GM12878 (cell line): ENCODE measurements around the gene KCNH6.

Experiments used
- HDAC6 ChIP-seq: fragments of 200-600 bp; sonication (generic); IDR thresholded peaks from one replicate; pipeline ENCODE4 v1.8.0; 2017; ENCODE audit warnings: antibody characterized with exemption; ENCODE audit not compliant: unreplicated experiment
- KLF5 ChIP-seq: fragments of 450-650 bp; IDR thresholded peaks from 2 replicates; pipeline ENCODE4 v1.6.1; 2014; ENCODE audit warnings: mild to moderate bottlenecking; ENCODE audit not compliant: partially characterized antibody
- NR2C2 ChIP-seq: IDR thresholded peaks from 2 replicates; pipeline ENCODE4 v1.6.1; 2011; ENCODE audit warnings: borderline replicate concordance, low read depth; ENCODE audit not compliant: control insufficient read depth, insufficient read length
- RAD21 ChIP-seq: IDR thresholded peaks from 2 replicates; pipeline ENCODE4 v1.6.1; 2011; ENCODE audit warnings: mild to moderate bottlenecking, low read depth, low read length, moderate library complexity; ENCODE audit not compliant: insufficient read depth
- TF ChIP-seq, protein P1 (sequence below), 3 experiments: IDR thresholded peaks in 2 of 3; conservative IDR thresholded peaks in 1 of 3; 2 replicates each; pipeline ENCODE4 v1.5.1; 2011; ENCODE audit warnings: low read depth in 3 of 3, low read length in 3 of 3, mild to moderate bottlenecking in 3 of 3, control low read depth in 2 of 3, moderate library complexity in 2 of 3, inconsistent platforms in 1 of 3, mixed read lengths in 1 of 3; ENCODE audit not compliant: control insufficient read depth in 2 of 3, insufficient read depth in 1 of 3; ENCODE audit errors: extremely low read depth in 1 of 3

DNA sequence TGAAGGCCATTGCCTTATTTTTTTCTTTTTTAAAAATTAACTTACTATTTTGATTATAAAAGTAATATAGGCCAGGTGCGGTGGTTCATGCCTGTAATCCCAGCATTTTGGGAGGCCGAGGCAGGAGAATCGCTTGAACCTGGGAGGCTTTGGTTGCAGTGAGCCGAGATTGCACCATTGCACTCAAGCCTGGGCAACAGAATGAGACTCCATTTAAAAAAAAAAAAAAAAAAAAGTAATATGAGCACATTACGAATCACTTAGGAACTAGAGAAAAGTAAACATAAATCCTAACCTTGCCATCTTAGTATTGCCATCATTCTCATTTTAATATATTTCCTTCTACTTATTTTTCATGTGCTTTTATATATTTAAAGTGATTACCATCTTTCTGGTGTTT lies 64.6 kb downstream of the KCNH6 start:
- TF ChIP-seq NR2C2 (no peak), RAD21 (no peak), KLF5 (no peak), HDAC6 (no peak)
- TF ChIP-seq, protein P1, sequence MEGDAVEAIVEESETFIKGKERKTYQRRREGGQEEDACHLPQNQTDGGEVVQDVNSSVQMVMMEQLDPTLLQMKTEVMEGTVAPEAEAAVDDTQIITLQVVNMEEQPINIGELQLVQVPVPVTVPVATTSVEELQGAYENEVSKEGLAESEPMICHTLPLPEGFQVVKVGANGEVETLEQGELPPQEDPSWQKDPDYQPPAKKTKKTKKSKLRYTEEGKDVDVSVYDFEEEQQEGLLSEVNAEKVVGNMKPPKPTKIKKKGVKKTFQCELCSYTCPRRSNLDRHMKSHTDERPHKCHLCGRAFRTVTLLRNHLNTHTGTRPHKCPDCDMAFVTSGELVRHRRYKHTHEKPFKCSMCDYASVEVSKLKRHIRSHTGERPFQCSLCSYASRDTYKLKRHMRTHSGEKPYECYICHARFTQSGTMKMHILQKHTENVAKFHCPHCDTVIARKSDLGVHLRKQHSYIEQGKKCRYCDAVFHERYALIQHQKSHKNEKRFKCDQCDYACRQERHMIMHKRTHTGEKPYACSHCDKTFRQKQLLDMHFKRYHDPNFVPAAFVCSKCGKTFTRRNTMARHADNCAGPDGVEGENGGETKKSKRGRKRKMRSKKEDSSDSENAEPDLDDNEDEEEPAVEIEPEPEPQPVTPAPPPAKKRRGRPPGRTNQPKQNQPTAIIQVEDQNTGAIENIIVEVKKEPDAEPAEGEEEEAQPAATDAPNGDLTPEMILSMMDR (IDR thresholded peaks at IDR 0.05 in 2 of 3, conservative IDR thresholded peaks at IDR 0.05 in 1 of 3; ENCODE audit: control insufficient read depth in 2 of 3, extremely low read depth in 1 of 3, insufficient read depth in 1 of 3, low read depth in 3 of 3, low read length in 3 of 3) = no peak
